Naive B cell (primary cell): ENCODE results near the gene OLFML3. TPM values are rescaled to one million over a fixed set of nuclear protein-coding genes. Genes with fewer than 3 reads are reported as not detected.
"Not testable (repeated sequence)": the region's sequence is repeated elsewhere in the genome, so short reads cannot be mapped to it uniquely, and the experiment has no call there.

Experiments
- ATAC-seq, 2 donors: fragments of 150-1000 bp; cut with Tn5 transposase; 2 replicates each; pipeline ENCODE4 v1.10.0; 2021; ENCODE audit warnings: low read depth in 2 of 2, mild to moderate bottlenecking in 2 of 2, moderate library complexity in 2 of 2
- DNase-seq: peaks from one replicate; pipeline ENCODE4 v3.0.0; 2022
- H3K27ac Mint-ChIP-seq, 6 donors: one replicate each; pipeline ENCODE4 v1.8.0; 2020 to 2022; ENCODE audit warnings: mild to moderate bottlenecking in 6 of 6, mixed read lengths in 6 of 6, moderate library complexity in 5 of 6, inconsistent platforms in 2 of 6
- H3K27me3 Mint-ChIP-seq, 3 donors: one replicate each; pipeline ENCODE4 v1.8.0; 2021 to 2022; ENCODE audit warnings: mixed read lengths in 3 of 3, mild to moderate bottlenecking in 1 of 3
- H3K36me3 Mint-ChIP-seq, 2 donors: one replicate each; pipeline ENCODE4 v1.8.0; 2020 to 2022; ENCODE audit warnings: mixed read lengths in 2 of 2, inconsistent platforms in 1 of 2, mild to moderate bottlenecking in 1 of 2
- H3K4me1 Mint-ChIP-seq, 3 donors: one replicate each; pipeline ENCODE4 v1.8.0; 2020 to 2022; ENCODE audit warnings: mixed read lengths in 3 of 3, inconsistent platforms in 1 of 3, mild to moderate bottlenecking in 1 of 3, moderate library complexity in 1 of 3
- H3K4me3 Mint-ChIP-seq, 8 donors: one replicate each; pipeline ENCODE4 v1.8.0; 2020 to 2022; ENCODE audit warnings: mild to moderate bottlenecking in 8 of 8, mixed read lengths in 8 of 8, moderate library complexity in 8 of 8, inconsistent platforms in 2 of 8
- H3K9me3 Mint-ChIP-seq, 7 donors: one replicate each; pipeline ENCODE4 v1.8.0; 2020 to 2022; ENCODE audit warnings: mixed read lengths in 7 of 7, mild to moderate bottlenecking in 5 of 7, inconsistent platforms in 2 of 7, moderate library complexity in 1 of 7
- polyA plus RNA-seq, 6 donors: library from polyadenylated mRNA; unstranded; fragments of 300-500 nt; fragmentation: Illumina TruSeq; gene quantifications; one replicate each; pipeline ENCODE4 v1.2.3, GENCODE V29; 2021; ENCODE audit warnings: low read depth in 6 of 6

The OLFML3 gene
- polyA plus RNA-seq, 6 donors from 2014 or later, result not detected

- H3K27me3 Mint-ChIP-seq, result peaks cover 5 to 26% (median 23%) of the 10 kb centered on the region in 3 donors
- DNase-seq (no peak), ATAC-seq (no peak)
- H3K9me3 Mint-ChIP-seq, result peaks cover 0 to 6% (median 0%) of the 10 kb centered on the region in 7 donors
- peaks cover 0 to 7% (median 0%) of the 10 kb centered on the region in 3 donors for H3K4me1 Mint-ChIP-seq
- no peak overlapping the region for H3K27ac Mint-ChIP-seq
- no peak overlapping the region for H3K4me3 Mint-ChIP-seq
- no peaks in the 10 kb centered on the region for H3K36me3 Mint-ChIP-seq
Observed at GRCh38 chr1:114003431-114003830, 24.2 kb downstream of the OLFML3 start.

DNA sequence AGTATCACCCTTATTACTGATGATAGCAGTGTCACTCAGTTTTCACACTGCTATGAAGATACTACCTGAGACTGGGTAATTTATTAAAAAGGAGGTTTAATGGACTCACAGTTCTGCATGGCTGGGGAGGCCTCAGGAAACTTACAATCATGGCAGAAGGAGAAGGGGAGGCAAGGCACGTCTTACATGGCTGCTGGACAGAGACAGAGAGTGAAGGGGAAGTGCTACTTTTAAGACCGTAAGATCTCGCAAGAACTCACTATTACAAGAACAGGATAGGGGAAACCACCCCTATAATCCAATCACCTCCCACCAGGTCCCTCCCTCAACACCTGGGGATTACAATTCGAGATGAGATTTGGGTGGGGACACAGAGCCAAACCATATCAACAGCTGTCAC is 27.6 kb downstream of the OLFML3 start:
- H3K4me3 Mint-ChIP-seq, H3K9me3 Mint-ChIP-seq, H3K4me1 Mint-ChIP-seq, ATAC-seq, DNase-seq, H3K36me3 Mint-ChIP-seq: not testable (repeated sequence)
- H3K27ac Mint-ChIP-seq, result peak overlapping the region in 1 of 6 donors; percentile 62
- peaks cover 0 to 33% (median 24%) of the 10 kb centered on the region in 3 donors for H3K27me3 Mint-ChIP-seq

DNA sequence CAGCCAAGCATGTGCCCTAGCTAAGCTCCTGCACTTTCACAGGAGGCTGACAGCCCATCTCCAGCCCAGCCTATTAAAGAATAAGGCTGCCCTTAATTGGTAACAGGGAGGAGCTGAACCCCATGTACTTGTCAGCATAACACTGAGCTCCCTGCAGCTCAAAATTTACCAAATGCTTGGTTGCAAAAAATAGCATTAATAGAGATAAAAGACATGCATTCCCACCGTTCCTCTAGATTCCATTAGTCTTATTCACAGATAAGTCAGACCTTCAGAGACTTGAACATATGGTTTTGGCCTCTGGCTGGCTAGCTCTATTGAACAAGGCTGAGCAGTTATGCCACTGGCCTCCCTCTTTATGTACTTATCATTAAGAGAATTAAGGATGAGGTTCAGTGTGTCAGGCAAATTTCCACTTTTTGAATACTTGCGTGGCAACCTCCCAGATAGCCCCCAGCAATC is 29.2 kb downstream of the OLFML3 start:
- peaks cover 0 to 6% (median 0%) of the 10 kb centered on the region in 7 donors for H3K9me3 Mint-ChIP-seq

GRCh38 chr1:114008993-114009392 is 29.7 kb downstream of the OLFML3 start:
- DNase-seq (no peak), ATAC-seq (no peak)
- H3K4me1 Mint-ChIP-seq, result no peaks in the 10 kb centered on the region
- peaks cover 0 to 6% (median 0%) of the 10 kb centered on the region in 7 donors for H3K9me3 Mint-ChIP-seq
- no peak overlapping the region for H3K27ac Mint-ChIP-seq
- H3K27me3 Mint-ChIP-seq, result peaks cover 0 to 32% (median 29%) of the 10 kb centered on the region in 3 donors
- no peaks in the 10 kb centered on the region for H3K36me3 Mint-ChIP-seq
- no peak overlapping the region for H3K4me3 Mint-ChIP-seq

More for the DNA sequence above, 29.2 kb downstream of the OLFML3 start:
- ATAC-seq (no peak), DNase-seq (no peak)
- H3K4me3 Mint-ChIP-seq, result no peak overlapping the region
- no peaks in the 10 kb centered on the region for H3K36me3 Mint-ChIP-seq
- peaks cover 0 to 33% (median 30%) of the 10 kb centered on the region in 3 donors for H3K27me3 Mint-ChIP-seq
- H3K4me1 Mint-ChIP-seq, result peaks cover 0 to 1% (median 0%) of the 10 kb centered on the region in 3 donors
- H3K27ac Mint-ChIP-seq, result no peak overlapping the region

- ATAC-seq, result no peak
- Mint-ChIP-seq H3K27ac (no peak overlapping the region), H3K36me3 (no peaks in the 10 kb centered on the region), H3K9me3 (peaks cover 0 to 6% (median 0%) of the 10 kb centered on the region in 7 donors), H3K4me3 (no peak overlapping the region), H3K4me1 (no peaks in the 10 kb centered on the region), H3K27me3 (peaks cover 0 to 30% (median 25%) of the 10 kb centered on the region in 3 donors)
- DNase-seq, result no peak
Observed at GRCh38 chr1:114009393-114009792, 30.1 kb downstream of the OLFML3 start.

DNA sequence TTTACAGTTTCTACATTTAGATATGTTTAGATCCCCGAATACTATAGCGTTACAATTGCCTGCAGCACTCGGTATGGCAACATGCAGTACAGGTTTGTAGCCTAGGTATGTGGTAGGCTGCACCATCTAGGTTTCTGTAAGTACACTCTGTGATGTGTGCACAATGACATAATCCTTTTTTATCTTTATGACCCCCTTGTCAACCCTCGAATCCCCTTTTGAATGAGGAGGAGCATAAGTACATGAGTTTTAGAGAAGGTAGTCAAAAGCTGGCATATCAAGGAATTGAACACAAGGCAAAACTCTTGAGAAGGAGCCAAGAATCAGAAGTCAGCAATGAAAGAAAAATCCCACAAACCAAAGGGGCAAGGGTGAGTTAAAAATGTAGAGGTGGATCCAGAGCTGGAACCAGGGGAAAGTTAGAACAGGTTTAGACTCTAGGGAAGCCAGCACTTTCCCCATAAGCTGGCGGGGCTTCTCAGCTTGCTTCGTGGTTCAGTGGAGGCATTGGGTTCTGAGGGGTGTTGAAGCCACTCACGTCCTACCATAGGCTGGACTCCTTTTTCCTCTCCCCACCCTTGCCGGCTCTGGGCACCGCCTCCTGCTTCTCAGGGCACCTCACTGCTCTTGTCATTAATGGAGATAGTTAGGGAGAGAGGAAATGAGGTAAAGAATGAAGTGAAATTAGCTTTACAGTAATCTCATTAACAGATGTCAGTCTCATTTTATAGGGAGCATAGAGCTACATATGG is 31.3 kb downstream of the OLFML3 start:
- no peak overlapping the region for H3K4me3 Mint-ChIP-seq
- no peak for DNase-seq
- no peaks in the 10 kb centered on the region for H3K36me3 Mint-ChIP-seq
- H3K27me3 Mint-ChIP-seq, result peaks cover 0 to 25% (median 23%) of the 10 kb centered on the region in 3 donors
- H3K27ac Mint-ChIP-seq, result peak overlapping the region in 1 of 6 donors; percentile 41
- ATAC-seq, result no peak
- no peaks in the 10 kb centered on the region for H3K4me1 Mint-ChIP-seq
- H3K9me3 Mint-ChIP-seq, result peaks cover 0 to 3% (median 0%) of the 10 kb centered on the region in 7 donors

DNA sequence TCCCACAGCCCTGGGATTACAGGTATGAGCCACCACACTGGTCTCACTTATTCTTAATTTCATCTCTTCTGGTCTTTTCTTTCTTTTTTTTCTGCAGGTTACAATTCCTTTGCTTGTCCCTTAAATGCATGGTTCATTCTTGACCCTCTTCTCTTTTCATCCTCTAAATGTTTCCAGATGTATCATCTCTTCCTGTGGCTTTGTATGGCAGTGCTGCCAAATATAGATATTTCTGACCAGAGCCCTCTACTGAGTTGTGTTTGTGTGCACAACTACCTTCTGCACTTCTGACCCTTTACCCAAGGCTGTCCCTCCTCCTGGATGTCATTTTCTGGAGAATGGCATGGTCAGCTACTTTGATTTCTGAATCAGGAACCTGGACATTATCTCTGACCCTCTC is 32.5 kb downstream of the OLFML3 start:
- no peak for DNase-seq
- Mint-ChIP-seq H3K27me3 (peaks cover 6 to 35% (median 18%) of the 10 kb centered on the region in 3 donors), H3K9me3 (peaks cover 0 to 2% (median 0%) of the 10 kb centered on the region in 7 donors), H3K4me1 (no peaks in the 10 kb centered on the region), H3K4me3 (no peak overlapping the region), H3K36me3 (no peaks in the 10 kb centered on the region), H3K27ac (no peak overlapping the region)
- ATAC-seq, result no peak

DNA sequence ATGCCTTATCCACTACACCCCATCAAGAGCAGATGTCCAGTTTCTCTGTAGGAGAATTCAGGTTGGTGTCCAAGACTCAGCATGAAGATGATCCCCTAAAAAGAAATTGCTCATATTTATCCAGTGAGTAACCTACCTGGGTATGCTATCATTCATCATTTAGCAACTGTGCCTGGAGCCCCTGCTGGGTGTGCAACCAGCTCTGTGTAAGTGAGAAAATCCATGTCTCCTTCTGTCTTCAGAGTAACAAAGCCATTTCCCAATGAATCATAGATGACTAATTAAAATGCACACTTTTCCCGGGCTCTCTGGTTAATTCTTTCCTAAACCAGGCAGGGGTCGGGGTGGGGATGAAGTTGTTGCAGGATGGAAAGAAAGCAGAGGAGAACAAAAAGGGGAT is 35.8 kb downstream of the OLFML3 start:
- ATAC-seq, result no peak
- no peak overlapping the region for H3K4me3 Mint-ChIP-seq
- H3K36me3 Mint-ChIP-seq, result no peaks in the 10 kb centered on the region
- H3K27me3 Mint-ChIP-seq, result peaks cover 11 to 46% (median 37%) of the 10 kb centered on the region in 3 donors
- H3K27ac Mint-ChIP-seq, result no peak overlapping the region
- H3K4me1 Mint-ChIP-seq, result no peaks in the 10 kb centered on the region
- peaks cover 0 to 11% (median 7%) of the 10 kb centered on the region in 7 donors for H3K9me3 Mint-ChIP-seq
- DNase-seq, result no peak

GRCh38 chr1:114019724-114020123 is 40.5 kb downstream of the OLFML3 start:
- H3K27me3 Mint-ChIP-seq, result peaks cover 16 to 37% (median 27%) of the 10 kb centered on the region in 3 donors
- not testable (repeated sequence) for H3K4me1 Mint-ChIP-seq, ATAC-seq, H3K36me3 Mint-ChIP-seq, DNase-seq, H3K4me3 Mint-ChIP-seq, H3K27ac Mint-ChIP-seq
- peaks cover 0 to 11% (median 7%) of the 10 kb centered on the region in 7 donors for H3K9me3 Mint-ChIP-seq

DNA sequence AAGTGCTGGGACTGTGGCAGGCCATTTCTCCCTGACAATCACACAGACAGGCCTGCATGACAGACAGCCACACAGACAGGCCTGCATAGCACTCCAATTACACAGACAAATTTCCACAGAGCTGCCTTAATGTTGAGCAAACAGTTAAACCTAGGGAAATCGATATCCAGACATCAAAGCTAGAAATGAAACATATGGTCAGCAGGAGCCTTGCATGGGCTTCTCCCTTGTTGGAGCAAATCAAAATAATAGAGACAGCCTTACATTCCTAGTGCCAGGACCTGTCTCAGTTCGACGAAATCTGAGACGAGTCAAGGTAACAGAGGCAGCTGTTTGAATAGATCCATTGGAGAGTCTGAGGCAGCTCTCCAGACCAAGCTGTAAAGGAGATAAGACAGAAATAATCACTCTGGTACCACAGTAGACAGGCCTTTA is 42.4 kb downstream of the OLFML3 start:
- ATAC-seq (no peak), DNase-seq (no peak)
- H3K27me3 Mint-ChIP-seq, result peaks cover 10 to 27% (median 21%) of the 10 kb centered on the region in 3 donors
- H3K36me3 Mint-ChIP-seq, result no peaks in the 10 kb centered on the region
- H3K27ac Mint-ChIP-seq, result no peak overlapping the region
- H3K9me3 Mint-ChIP-seq, result peaks cover 0 to 11% (median 7%) of the 10 kb centered on the region in 7 donors
- no peaks in the 10 kb centered on the region for H3K4me1 Mint-ChIP-seq
- no peak overlapping the region for H3K4me3 Mint-ChIP-seq

DNA sequence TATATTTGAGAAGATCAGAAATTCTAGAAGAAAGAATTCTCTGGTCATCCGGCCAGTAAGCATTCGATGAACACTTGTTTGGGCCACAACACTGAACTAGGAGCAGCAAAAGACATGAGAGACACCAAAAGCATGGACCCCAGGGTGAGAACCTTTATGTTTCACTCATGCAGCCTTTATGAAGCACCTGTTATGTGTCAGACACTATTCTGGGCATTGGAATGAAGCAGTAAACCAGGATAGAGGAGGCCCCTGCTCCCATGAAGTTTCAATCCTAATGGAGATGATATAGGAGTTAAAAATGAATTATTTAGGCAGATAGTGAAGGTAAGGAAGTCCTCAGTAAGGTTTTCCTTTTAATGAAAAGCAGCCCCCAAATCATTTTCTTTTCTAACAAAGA is 43.6 kb downstream of the OLFML3 start:
- H3K36me3 Mint-ChIP-seq, result no peaks in the 10 kb centered on the region
- ATAC-seq (no peak), DNase-seq (no peak)
- no peak overlapping the region for H3K4me3 Mint-ChIP-seq
- peaks cover 0 to 11% (median 7%) of the 10 kb centered on the region in 7 donors for H3K9me3 Mint-ChIP-seq
- H3K4me1 Mint-ChIP-seq, result no peaks in the 10 kb centered on the region
- H3K27me3 Mint-ChIP-seq, result peaks cover 6 to 28% (median 22%) of the 10 kb centered on the region in 3 donors
- no peak overlapping the region for H3K27ac Mint-ChIP-seq

DNA sequence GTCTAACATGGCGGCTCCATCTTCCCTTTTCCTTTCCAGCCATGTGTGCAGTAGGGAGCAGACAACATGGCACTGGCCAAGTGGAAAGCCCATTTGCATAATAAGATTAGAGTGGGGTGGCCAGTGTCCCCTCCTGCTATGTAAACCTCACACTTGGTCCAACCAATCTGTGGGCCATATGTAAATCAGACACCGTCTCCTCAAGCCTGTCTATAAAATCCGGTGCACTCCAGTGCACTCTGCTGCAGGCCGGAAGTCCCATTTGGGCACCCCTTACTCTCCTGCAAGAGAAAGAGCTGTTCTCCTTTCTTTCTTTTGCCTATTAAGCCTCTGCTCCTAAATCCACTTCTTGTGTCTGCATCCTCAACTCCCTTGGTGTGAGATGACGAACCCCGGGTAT is 44.1 kb downstream of the OLFML3 start:
- Mint-ChIP-seq H3K27ac (peak overlapping the region in 1 of 6 donors; percentile 23), H3K4me1 (no peaks in the 10 kb centered on the region), H3K36me3 (no peaks in the 10 kb centered on the region), H3K9me3 (peaks cover 0 to 11% (median 7%) of the 10 kb centered on the region in 7 donors), H3K4me3 (no peak overlapping the region), H3K27me3 (peaks cover 6 to 28% (median 20%) of the 10 kb centered on the region in 3 donors)
- ATAC-seq, result no peak
- DNase-seq, result no peak

GRCh38 chr1:114024049-114024448 is 44.8 kb downstream of the OLFML3 start:
- Mint-ChIP-seq H3K27ac (no peak overlapping the region), H3K4me3 (no peak overlapping the region), H3K9me3 (peaks cover 0 to 8% (median 7%) of the 10 kb centered on the region in 7 donors), H3K36me3 (no peaks in the 10 kb centered on the region), H3K4me1 (no peaks in the 10 kb centered on the region), H3K27me3 (peaks cover 6 to 27% (median 18%) of the 10 kb centered on the region in 3 donors)
- ATAC-seq (no peak), DNase-seq (no peak)
